K562 (cell line): ENCODE measurements around the gene PYCR2. TPM values are rescaled to one million over a fixed set of nuclear protein-coding genes. Genes with fewer than 3 reads are reported as not detected.

ENCODE experiments used
- C11orf30 ChIP-seq: fragments of 450-650 bp; IDR thresholded peaks from 2 replicates; pipeline ENCODE4 v1.6.1; 2016; ENCODE audit warnings: low read depth, mild to moderate bottlenecking
- CUX1 ChIP-seq: fragments of 200-800 bp; sonication (Bioruptor generic); IDR thresholded peaks from 2 replicates; pipeline ENCODE4 v1.6.1; 2016; ENCODE audit warnings: missing genetic modification characterization, missing compliant biosample characterization
- EWSR1 ChIP-seq: fragments of 450-650 bp; IDR thresholded peaks from 2 replicates; pipeline ENCODE4 v1.6.1; 2018; ENCODE audit warnings: borderline replicate concordance, mild to moderate bottlenecking, low read depth, moderate library complexity; ENCODE audit not compliant: partially characterized antibody
- FOXA1 ChIP-seq: fragments of 450-650 bp; IDR thresholded peaks from 2 replicates; pipeline ENCODE4 v1.6.1; 2016; ENCODE audit warnings: mild to moderate bottlenecking, borderline replicate concordance
- GATAD2A ChIP-seq: fragments of 450-650 bp; IDR thresholded peaks from 2 replicates; pipeline ENCODE4 v1.6.1; 2017
- GATAD2B ChIP-seq: fragments of 450-650 bp; IDR thresholded peaks from 2 replicates; pipeline ENCODE4 v1.6.1; 2017; ENCODE audit warnings: mild to moderate bottlenecking, borderline replicate concordance
- HBP1 ChIP-seq: fragments of 450-650 bp; formaldehyde crosslinking; IDR thresholded peaks from 2 replicates; pipeline ENCODE4 v1.4.0; 2022; ENCODE audit warnings: missing genetic modification characterization
- KDM4B ChIP-seq, 2 experiments: fragments of 450-650 bp in 1 of 2; sonication (generic) in 1 of 2; IDR thresholded peaks; 2 replicates each; pipeline ENCODE4 v1.6.1; 2016 to 2017; ENCODE audit warnings: borderline replicate concordance in 2 of 2, antibody characterized with exemption in 1 of 2, low read depth in 1 of 2, mild to moderate bottlenecking in 1 of 2
- LEF1 ChIP-seq: fragments of 450-650 bp; IDR thresholded peaks from 2 replicates; pipeline ENCODE4 v1.6.1; 2016; ENCODE audit warnings: mild to moderate bottlenecking
- NCOA4 ChIP-seq: fragments of 450-650 bp; IDR thresholded peaks from 2 replicates; pipeline ENCODE4 v1.6.1; 2018; ENCODE audit warnings: mild to moderate bottlenecking; ENCODE audit not compliant: partially characterized antibody
- NR3C1 ChIP-seq: sonication (generic); formaldehyde crosslinking; IDR thresholded peaks from 2 replicates; pipeline ENCODE4 v1.8.1; 2022; ENCODE audit warnings: missing genetic modification reagents
- PCBP2 ChIP-seq: fragments of 200-400 bp; formaldehyde crosslinking; IDR thresholded peaks from 2 replicates; pipeline ENCODE4 v1.6.1; 2018; ENCODE audit warnings: low read length, low read depth, mild to moderate bottlenecking, moderate library complexity; ENCODE audit not compliant: poor library complexity, severe bottlenecking
- PHTF2 ChIP-seq: fragments of 250-450 bp; sonication (Bioruptor Pico); IDR thresholded peaks from 2 replicates; pipeline ENCODE4 v1.5.0; 2021; ENCODE audit warnings: mild to moderate bottlenecking
- RBM39 ChIP-seq: fragments of 200-400 bp; formaldehyde crosslinking; optimal IDR thresholded peaks from 2 replicates; pipeline ENCODE3; 2018; ENCODE audit warnings: low read depth, low read length
- SLC30A9 ChIP-seq: fragments of 250-450 bp; sonication (Bioruptor Pico); IDR thresholded peaks from 2 replicates; pipeline ENCODE4 v1.8.0; 2022; ENCODE audit warnings: mild to moderate bottlenecking, moderate library complexity
- SREBF1 ChIP-seq: fragments of 150-350 bp; IDR thresholded peaks from 2 replicates; pipeline ENCODE4 v1.6.1; 2014; ENCODE audit warnings: antibody characterized with exemption, low read depth, low read length, borderline replicate concordance
- SRF ChIP-seq, 2 experiments: fragments of 250-450, 450-650 bp in 1 of 2; sonication (Bioruptor Pico) in 1 of 2; sonication (generic) in 1 of 2; formaldehyde crosslinking; IDR thresholded peaks; 2 replicates each; pipeline versions ENCODE4 v1.5.0 to v1.5.1; 2020 to 2022; ENCODE audit warnings: mild to moderate bottlenecking in 1 of 2, missing genetic modification reagents in 1 of 2
- TAL1 ChIP-seq: fragments of 450-650 bp; IDR thresholded peaks from 2 replicates; pipeline ENCODE4 v1.6.1; 2016; ENCODE audit warnings: mild to moderate bottlenecking
- ZNF124 ChIP-seq: sonication (generic); formaldehyde crosslinking; IDR thresholded peaks from 2 replicates; pipeline ENCODE4 v1.8.1; 2022; ENCODE audit warnings: missing genetic modification reagents
- ZNF165 ChIP-seq: fragments of 250-450 bp; sonication (Bioruptor Pico); IDR thresholded peaks from 2 replicates; pipeline ENCODE4 v1.4.0; 2020; ENCODE audit warnings: borderline replicate concordance
- polyA plus RNA-seq, 8 experiments: library from polyadenylated mRNA; depleted of rRNA in 4 of 8; stranded (reverse) in 5 of 8; unstranded in 3 of 8; fragments of >200 nt; fragmentation: Nextera tagmentation in 2 of 8; fragmentation: Illumina TruSeq in 1 of 8; extraction: Ambion mirVana in 2 of 8; extraction: Trizol in 1 of 8; gene quantifications; 2 replicates each; pipeline versions ENCODE4 v1.2.1 to v1.2.3, GENCODE V29; 2011 to 2014; ENCODE audit warnings: inconsistent platforms in 1 of 8, missing spikeins in 1 of 8
- total RNA-seq, 7 experiments: library from RNA; depleted of rRNA in 6 of 7; stranded (reverse); fragments of >200 nt in 6 of 7; fragmentation: Illumina TruSeq in 2 of 7; extraction: Trizol in 2 of 7; gene quantifications; 2 replicates each; pipeline versions ENCODE4 v1.2.1 to v1.2.3, GENCODE V29; 2011 to 2021; ENCODE audit warnings: low replicate concordance in 1 of 7

Gene PYCR2
- total and polyA plus RNA-seq, 9 of the 15 experiments (the other 6 are each of a cell fraction or from before 2014, with no cell fraction given), result 5.5 to 219 (median 127) TPM

GRCh38 chr1:225923692-225924555 is at the start of gene PYCR2 (continued):
- no peak for TF ChIP-seq SLC30A9 (CRISPR knock-in tag)
- TF ChIP-seq SRF (CRISPR knock-in tag; IDR thresholded peaks at IDR 0.05), result peak in 1 of 2 experiments; percentile 79; a peak in 2 of 4 replicates
- 0 out of 2 replicates have a peak, but pooled peaks have one; percentile 65 for TF ChIP-seq NR3C1 (CRISPR knock-in tag)
- TF ChIP-seq PHTF2, result no peak
- TF ChIP-seq RBM39, result no peak
- TF ChIP-seq ZNF165 (CRISPR knock-in tag), result no peak
- TF ChIP-seq ZNF124, result no peak
- no peak for TF ChIP-seq TAL1
- TF ChIP-seq PCBP2, result no peak
- peak; percentile 73 for TF ChIP-seq C11orf30
- no peak for TF ChIP-seq GATAD2A
- peak in 1 of 2 experiments; percentile 82; a peak in 1 of 4 replicates for TF ChIP-seq KDM4B (IDR thresholded peaks at IDR 0.05; ENCODE audit: borderline replicate concordance in 2 of 2, low read depth in 1 of 2)
- TF ChIP-seq HBP1 (CRISPR knock-in tag), result 0 out of 2 replicates have a peak, but pooled peaks have one; percentile 21
- no peak for TF ChIP-seq NCOA4
- no peak for TF ChIP-seq SREBF1
- no peak for TF ChIP-seq FOXA1
- TF ChIP-seq EWSR1, result no peak
- no peak for TF ChIP-seq GATAD2B
- no peak for TF ChIP-seq CUX1 (CRISPR knock-in tag)
- TF ChIP-seq LEF1, result no peak
